ENCODE results near the gene NLGN4Y.

Gene NLGN4Y

GRCh38 chrY:14644157-14644952 lies 120.0 kb downstream of the NLGN4Y start:
- DNase-seq (ENCODE audit: low spot score): no peak

DNA sequence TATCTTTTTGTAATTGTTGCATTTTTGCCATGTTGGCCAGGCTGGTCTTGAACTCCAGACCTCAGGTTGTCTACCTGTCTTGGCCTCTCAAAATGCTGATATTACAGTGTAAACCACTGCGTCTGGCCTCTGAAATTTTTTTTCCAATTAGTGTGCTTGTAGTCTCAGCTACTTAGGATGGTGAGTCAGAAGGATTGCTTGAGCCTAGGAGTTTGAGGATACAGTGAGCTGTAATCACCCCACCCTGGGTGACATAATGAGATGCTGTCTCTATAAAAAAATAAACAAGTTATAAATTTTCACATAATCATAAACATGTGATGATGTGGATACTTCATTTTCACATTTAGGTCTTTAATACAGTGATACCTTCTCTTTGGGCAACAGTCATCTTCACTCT lies 154.9 kb downstream of the NLGN4Y start:
- DNase-seq (ENCODE audit: low spot score): no peak

- DNase-seq (ENCODE audit: low spot score): no peak
Observed at GRCh38 chrY:14694543-14694942, 170.2 kb downstream of the NLGN4Y start.

GRCh38 chrY:14708158-14708557 lies 183.8 kb downstream of the NLGN4Y start:
- DNase-seq (ENCODE audit: low spot score): no peak

DNA sequence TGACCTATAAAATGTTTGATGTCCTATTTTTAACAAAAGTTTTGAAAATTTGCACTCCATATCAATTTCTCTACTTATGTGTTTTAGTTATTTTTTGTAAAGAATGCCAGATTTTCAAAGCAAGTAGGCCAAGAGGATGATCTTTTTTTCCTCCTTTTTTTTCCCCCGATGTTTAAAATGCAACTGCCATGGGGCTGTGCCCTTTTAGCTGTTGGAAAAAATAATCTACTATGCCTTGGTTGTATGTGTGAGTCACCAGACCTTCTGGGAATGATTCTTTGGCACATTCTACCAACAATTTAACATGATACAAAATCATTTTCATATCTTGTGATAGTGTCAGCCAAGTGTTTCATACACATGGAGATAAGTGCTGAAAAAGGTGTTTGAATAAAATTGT lies 217.3 kb downstream of the NLGN4Y start:
- DNase-seq (ENCODE audit: low spot score): no peak

GRCh38 chrY:14748329-14748728 lies 224.0 kb downstream of the NLGN4Y start:
- DNase-seq (ENCODE audit: low spot score): no peak

- DNase-seq (ENCODE audit: low spot score): no peak
Observed at GRCh38 chrY:14755571-14755970, 231.2 kb downstream of the NLGN4Y start.

DNA sequence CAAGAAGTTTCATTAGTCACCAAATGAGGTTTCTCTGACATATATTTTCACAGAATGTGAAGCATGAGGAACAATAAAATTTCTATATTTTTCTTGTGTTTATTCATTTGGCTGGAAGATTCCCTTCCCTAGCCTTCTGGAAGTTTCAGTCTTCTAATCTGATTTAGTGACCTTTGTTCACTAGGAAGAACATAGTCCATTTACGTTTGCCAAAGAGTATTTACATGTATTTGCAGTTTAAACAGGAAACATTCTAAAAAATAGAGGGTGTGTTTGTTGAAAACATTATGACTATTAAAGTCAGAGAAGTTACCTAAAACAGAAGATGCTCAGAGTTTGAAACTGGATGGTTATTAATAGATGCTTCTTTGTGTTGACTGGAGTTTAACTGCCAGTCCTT lies 238.6 kb downstream of the NLGN4Y start:
- DNase-seq (ENCODE audit: low spot score): no peak

GRCh38 chrY:14763600-14763999 lies 239.3 kb downstream of the NLGN4Y start:
- no peak for DNase-seq (ENCODE audit: low spot score)

GRCh38 chrY:14778208-14778607 lies 253.9 kb downstream of the NLGN4Y start:
- no peak for DNase-seq (ENCODE audit: low spot score)

DNA sequence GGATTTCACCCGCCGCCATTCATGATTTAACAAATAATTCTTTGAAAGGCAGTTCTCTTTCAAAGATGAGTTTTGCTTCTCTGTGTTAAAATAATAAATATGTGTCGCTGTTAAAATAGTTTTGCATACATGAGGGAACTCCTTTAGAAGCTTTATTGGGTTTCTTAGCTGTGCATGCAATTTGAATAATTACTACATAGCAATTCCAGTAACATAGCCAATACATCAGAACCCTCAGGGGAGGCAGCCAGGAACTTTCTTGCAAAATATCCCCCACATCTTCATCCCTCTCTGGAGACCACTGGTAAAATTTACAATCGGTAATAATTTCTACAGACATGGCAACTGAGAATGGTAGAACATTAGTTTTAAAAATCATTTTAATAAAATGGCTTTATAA lies 268.8 kb downstream of the NLGN4Y start:
- DNase-seq (ENCODE audit: low spot score): no peak

DNA sequence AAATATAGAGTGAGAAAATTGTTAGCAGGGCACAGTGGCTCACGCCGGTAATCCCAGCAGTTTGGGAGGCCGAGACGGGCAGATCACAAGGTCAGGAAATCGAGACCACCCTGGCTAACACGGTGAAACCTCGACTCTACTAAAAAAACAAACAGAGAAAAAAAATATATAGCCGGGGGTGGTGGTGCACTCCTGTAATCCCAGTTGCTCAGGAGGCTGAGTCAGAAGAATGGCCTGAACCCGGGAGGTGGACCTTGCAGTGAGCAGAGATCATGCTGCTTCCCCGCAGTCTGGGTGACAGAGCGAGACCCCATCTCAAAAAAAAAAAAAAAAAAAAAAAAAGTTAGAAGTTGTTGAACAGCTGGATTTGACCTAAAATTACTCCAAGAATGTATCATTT lies 269.3 kb downstream of the NLGN4Y start:
- no peak for DNase-seq (ENCODE audit: low spot score)

GRCh38 chrY:14798010-14798409 lies 273.7 kb downstream of the NLGN4Y start:
- no peak for DNase-seq (ENCODE audit: low spot score)

DNA sequence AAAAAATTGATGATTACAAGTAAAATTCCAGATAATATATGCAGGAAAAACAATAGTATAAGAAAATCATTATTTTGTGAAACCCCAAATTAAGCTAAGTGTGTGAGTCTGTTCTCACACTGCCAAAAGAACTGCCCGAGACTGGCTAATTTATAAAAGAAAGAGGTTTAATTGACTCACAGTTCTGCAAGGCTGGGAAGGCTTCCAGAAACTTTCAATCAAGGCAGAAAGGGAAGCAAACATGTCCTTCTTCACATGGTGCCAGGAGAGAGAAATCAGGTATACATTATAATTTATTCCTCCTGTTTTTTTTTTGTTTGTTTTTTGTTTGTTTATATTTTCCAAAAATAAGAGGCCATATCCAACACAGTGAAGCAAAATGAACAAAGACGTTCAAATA lies 276.8 kb downstream of the NLGN4Y start:
- no peak for DNase-seq (ENCODE audit: low spot score)

- DNase-seq (ENCODE audit: low spot score): no peak
Observed at GRCh38 chrY:14802125-14802524, 277.8 kb downstream of the NLGN4Y start.

DNA sequence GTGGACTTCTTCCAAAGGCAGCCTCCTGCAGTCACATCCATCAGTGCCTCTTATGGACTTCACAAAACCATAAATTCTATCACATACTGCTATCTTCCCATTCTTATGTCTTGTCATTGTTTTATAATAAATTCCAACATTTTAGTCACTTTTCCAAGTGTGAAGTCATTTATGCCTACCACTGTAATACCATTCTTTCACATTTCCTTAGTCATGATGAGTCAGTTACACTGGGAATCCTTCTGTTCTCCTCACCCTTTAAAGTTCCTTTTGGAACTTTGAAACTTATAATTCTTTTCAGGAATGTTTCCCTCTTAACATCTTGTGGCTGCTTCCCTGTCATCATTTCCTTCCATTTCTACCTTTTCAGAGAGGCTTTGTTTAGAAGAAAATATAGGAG lies 279.7 kb downstream of the NLGN4Y start:
- DNase-seq (ENCODE audit: low spot score): no peak

GRCh38 chrY:14818452-14818851 lies 294.1 kb downstream of the NLGN4Y start:
- no peak for DNase-seq (ENCODE audit: low spot score)

GRCh38 chrY:14822201-14822600 lies 297.9 kb downstream of the NLGN4Y start:
- DNase-seq (ENCODE audit: low spot score): no peak

GRCh38 chrY:14822906-14823305 lies 298.6 kb downstream of the NLGN4Y start:
- no peak for DNase-seq (ENCODE audit: low spot score)

- DNase-seq (ENCODE audit: low spot score): no peak
Observed at GRCh38 chrY:14824583-14824982, 300.3 kb downstream of the NLGN4Y start.

- no peak for DNase-seq (ENCODE audit: low spot score)
Observed at GRCh38 chrY:14825728-14826127, 301.4 kb downstream of the NLGN4Y start.

DNA sequence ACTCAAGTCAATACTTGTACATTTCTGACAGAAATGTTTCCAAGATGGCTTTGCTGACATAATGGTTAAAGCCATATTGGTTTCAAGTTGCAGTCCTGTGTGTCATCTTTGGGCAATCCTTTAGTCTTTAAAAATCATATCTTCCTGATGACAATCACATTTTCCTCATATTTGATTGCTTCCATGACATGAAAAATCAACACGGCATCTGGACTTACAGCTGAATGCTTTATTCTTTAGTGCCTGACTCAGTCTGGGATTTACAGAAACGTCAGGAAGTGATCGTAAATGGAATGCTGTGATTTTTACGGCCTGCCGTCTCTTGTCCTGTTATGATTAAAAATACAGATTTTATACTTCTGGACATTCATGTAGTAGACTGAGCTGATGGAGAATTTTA lies 304.2 kb downstream of the NLGN4Y start:
- no peak for DNase-seq (ENCODE audit: low spot score)

DNA sequence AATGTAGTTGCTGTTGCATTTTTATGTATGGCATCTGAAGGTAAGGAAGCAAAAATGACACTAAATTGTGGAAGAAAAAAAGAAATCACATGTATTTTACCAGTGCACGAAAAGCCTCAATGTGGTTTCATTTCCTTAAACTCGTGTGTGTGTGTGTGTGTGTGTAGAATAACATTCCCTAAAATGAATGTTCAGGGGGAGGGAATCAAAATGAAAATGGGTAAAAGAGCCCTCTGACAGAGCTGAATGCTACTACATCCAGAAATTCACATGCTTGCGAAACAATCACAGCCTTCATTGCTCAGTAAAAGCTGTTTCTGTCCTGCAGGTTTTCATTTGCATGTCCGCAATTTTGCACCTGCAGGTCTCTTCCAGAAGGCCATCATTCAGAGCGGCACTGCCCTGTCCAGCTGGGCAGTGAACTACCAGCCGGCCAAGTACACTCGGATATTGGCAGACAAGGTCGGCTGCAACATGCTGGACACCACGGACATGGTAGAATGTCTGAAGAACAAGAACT lies 305.1 kb downstream of the NLGN4Y start:
- DNase-seq (ENCODE audit: low spot score): no peak

All from CD4-positive, alpha-beta T cell treated with Interleukin-2 at 100 ng/mL for 4 hours (primary cell).